ENCODE data around the gene TRAF3IP3. TPM values are rescaled to one million over a fixed set of nuclear protein-coding genes. Genes with fewer than 3 reads are reported as not detected.

Gene TRAF3IP3
- total and polyA plus RNA-seq, 2 donors (not counting 1 experiment from before 2014, with no cell fraction given) = not detected

- peak overlapping the region; percentile 63 for H3K4me2 ChIP-seq (ENCODE audit: extremely low read depth, insufficient read depth, low read length)
- no peak overlapping the region for H3K27ac ChIP-seq (ENCODE audit: insufficient read depth, low read length)
- no peaks in the 10 kb centered on the region for H3K9me3 ChIP-seq (ENCODE audit: control insufficient read depth, insufficient read depth, low read depth, low read length)
- TF ChIP-seq EZH2 (IDR thresholded peaks at IDR 0.05; ENCODE audit: low read length, missing control alignments) = no peak
- H4K20me1 ChIP-seq (ENCODE audit: control insufficient read depth, extremely low read depth, insufficient read depth, low read length) = no peaks in the 10 kb centered on the region
- peaks cover 2% of the 10 kb centered on the region for H3K4me1 ChIP-seq (ENCODE audit: control insufficient read depth, extremely low read depth, insufficient read depth, low read length)
- H3K4me3 ChIP-seq (replicated peaks in 1 of 4; ENCODE audit: control extremely low read depth in 1 of 4, insufficient read depth in 1 of 4, low read depth in 3 of 4, low read length in 4 of 4) = peak overlapping the region in 1 of 4 experiments; percentile 14
- H3K9ac ChIP-seq (ENCODE audit: insufficient read depth, low read length) = no peak overlapping the region
- H3K27me3 ChIP-seq (ENCODE audit: control insufficient read depth, insufficient read depth, low read length) = no peaks in the 10 kb centered on the region
- H3K79me2 ChIP-seq (ENCODE audit: control insufficient read depth, insufficient read depth, low read length) = no peaks in the 10 kb centered on the region
- DNase-seq (ENCODE audit: low read depth in 2 of 2) = no peak
- peak overlapping the region; percentile 81 for H2AFZ ChIP-seq (ENCODE audit: low read length)
- no peaks in the 10 kb centered on the region for H3K36me3 ChIP-seq (ENCODE audit: control insufficient read depth, insufficient read depth, low read length)
Observed at GRCh38 chr1:209822706-209823105, 66.9 kb downstream of the TRAF3IP3 start.

- Histone ChIP-seq H2AFZ (ENCODE audit: low read length) (peak overlapping the region; percentile 81), H3K9ac (ENCODE audit: insufficient read depth, low read length) (no peak overlapping the region)
Observed at GRCh38 chr1:209823143-209824041, 67.5 kb downstream of the TRAF3IP3 start.

GRCh38 chr1:209825591-209826434 is 70.0 kb downstream of the TRAF3IP3 start:
- Histone ChIP-seq H3K9ac (ENCODE audit: insufficient read depth, low read length) (no peak overlapping the region), H3K4me3 (replicated peaks in 1 of 4; ENCODE audit: control extremely low read depth in 1 of 4, insufficient read depth in 1 of 4, low read depth in 3 of 4, low read length in 4 of 4) (no peak overlapping the region), H4K20me1 (ENCODE audit: control insufficient read depth, extremely low read depth, insufficient read depth, low read length) (no peaks in the 10 kb centered on the region), H2AFZ (ENCODE audit: low read length) (no peak overlapping the region), H3K4me1 (ENCODE audit: control insufficient read depth, extremely low read depth, insufficient read depth, low read length) (peaks cover 8% of the 10 kb centered on the region), H3K4me2 (ENCODE audit: extremely low read depth, insufficient read depth, low read length) (no peak overlapping the region), H3K27ac (ENCODE audit: insufficient read depth, low read length) (no peak overlapping the region), H3K79me2 (ENCODE audit: control insufficient read depth, insufficient read depth, low read length) (peaks cover 13% of the 10 kb centered on the region), H3K9me3 (ENCODE audit: control insufficient read depth, insufficient read depth, low read depth, low read length) (no peaks in the 10 kb centered on the region), H3K36me3 (ENCODE audit: control insufficient read depth, insufficient read depth, low read length) (no peaks in the 10 kb centered on the region), H3K27me3 (ENCODE audit: control insufficient read depth, insufficient read depth, low read length) (no peaks in the 10 kb centered on the region)
- TF ChIP-seq CTCF (conservative IDR thresholded peaks at IDR 0.05 in 1 of 2, IDR thresholded peaks at IDR 0.05 in 1 of 2; ENCODE audit: low read depth in 1 of 2, low read length in 2 of 2) (no peak), EZH2 (IDR thresholded peaks at IDR 0.05; ENCODE audit: low read length, missing control alignments) (no peak)
- no peak for DNase-seq (ENCODE audit: low read depth in 2 of 2)

More at GRCh38 chr1:209823143-209824041, 67.5 kb downstream of the TRAF3IP3 start:
- no peaks in the 10 kb centered on the region for H4K20me1 ChIP-seq (ENCODE audit: control insufficient read depth, extremely low read depth, insufficient read depth, low read length)
- H3K9me3 ChIP-seq (ENCODE audit: control insufficient read depth, insufficient read depth, low read depth, low read length) = no peaks in the 10 kb centered on the region
- TF ChIP-seq CTCF (conservative IDR thresholded peaks at IDR 0.05 in 1 of 2, IDR thresholded peaks at IDR 0.05 in 1 of 2; ENCODE audit: low read depth in 1 of 2, low read length in 2 of 2) = peak; percentile 69 to 80
- no peak for TF ChIP-seq EZH2 (IDR thresholded peaks at IDR 0.05; ENCODE audit: low read length, missing control alignments)
- peak; percentile 83 to 84 for DNase-seq (ENCODE audit: low read depth in 2 of 2)
- H3K27ac ChIP-seq (ENCODE audit: insufficient read depth, low read length) = no peak overlapping the region
- no peaks in the 10 kb centered on the region for H3K36me3 ChIP-seq (ENCODE audit: control insufficient read depth, insufficient read depth, low read length)
- no peaks in the 10 kb centered on the region for H3K27me3 ChIP-seq (ENCODE audit: control insufficient read depth, insufficient read depth, low read length)
- peaks cover 3% of the 10 kb centered on the region for H3K79me2 ChIP-seq (ENCODE audit: control insufficient read depth, insufficient read depth, low read length)
- peak overlapping the region in 1 of 4 experiments; percentile 14 for H3K4me3 ChIP-seq (replicated peaks in 1 of 4; ENCODE audit: control extremely low read depth in 1 of 4, insufficient read depth in 1 of 4, low read depth in 3 of 4, low read length in 4 of 4)
- H3K4me2 ChIP-seq (ENCODE audit: extremely low read depth, insufficient read depth, low read length) = peak overlapping the region; percentile 63
- H3K4me1 ChIP-seq (ENCODE audit: control insufficient read depth, extremely low read depth, insufficient read depth, low read length) = peaks cover 2% of the 10 kb centered on the region

Measured in fibroblast of lung (primary cell).